Spinal cord (tissue), 10 donors: ENCODE measurements around the gene MAPK6. TPM values are rescaled to one million over a fixed set of nuclear protein-coding genes. Genes with fewer than 3 reads are reported as not detected.

Experiments used
- DNase-seq, 6 donors: peaks; one replicate each; pipeline versions ENCODE4 v3.0.0 to v3.0.0-alpha.2; 2013 to 2015; ENCODE audit warnings: low spot score in 6 of 6, low read depth in 4 of 6
- H3K27ac ChIP-seq: one replicate; pipeline ENCODE4 v1.5.1; 2013; ENCODE audit warnings: low read depth, low read length, control low read depth
- H3K27me3 ChIP-seq: one replicate; pipeline ENCODE4 v1.6.1; 2013; ENCODE audit warnings: low read length; ENCODE audit not compliant: control insufficient read depth, insufficient read depth
- H3K36me3 ChIP-seq: one replicate; pipeline ENCODE4 v1.6.1; 2013; ENCODE audit warnings: low read length; ENCODE audit not compliant: control insufficient read depth, insufficient read depth
- H3K4me1 ChIP-seq: one replicate; pipeline ENCODE4 v1.6.1; 2013; ENCODE audit warnings: low read length; ENCODE audit not compliant: control insufficient read depth, insufficient read depth
- H3K4me3 ChIP-seq: one replicate; pipeline ENCODE4 v1.5.1; 2013; ENCODE audit warnings: low read depth, low read length, control low read depth
- H3K9me3 ChIP-seq: one replicate; pipeline ENCODE4 v1.6.1; 2013; ENCODE audit warnings: low read length; ENCODE audit not compliant: control insufficient read depth, insufficient read depth
- WGBS: methylation state at CpG from one replicate; pipeline ENCODE4 v1.1.5; 2013; ENCODE audit warnings: missing lambda C conversion rate; ENCODE audit not compliant: insufficient coverage; 5-methylcytosine and 5-hydroxymethylcytosine counted together
- polyA plus RNA-seq, 2 donors: library from polyadenylated mRNA; unstranded; fragments of 120-200 nt; gene quantifications; one replicate each; pipeline ENCODE4 v1.2.1, GENCODE V29; 2013; ENCODE audit not compliant: insufficient read length in 2 of 2
- total RNA-seq, 2 donors: library from RNA; depleted of rRNA in 1 of 2; stranded (reverse); fragments of 120-200 nt in 1 of 2; fragments of >200 nt in 1 of 2; gene quantifications; one replicate each; pipeline versions ENCODE4 v1.2.3 to v1.2.4, GENCODE V29; 2013 to 2014
- donor health status: healthy.

MAPK6 gene
- total and polyA plus RNA-seq, 4 donors = 36.5 to 85.9 (median 64.3) TPM

GRCh38 chr15:52008698-52009434, 10.2 kb upstream of the MAPK6 start:
- Histone ChIP-seq H3K4me3 (no peak overlapping the region), H3K36me3 (no peaks in the 10 kb centered on the region), H3K27ac (peak overlapping the region; percentile 15), H3K9me3 (no peaks in the 10 kb centered on the region), H3K27me3 (no peaks in the 10 kb centered on the region), H3K4me1 (peaks cover 4% of the 10 kb centered on the region)
- no peak for DNase-seq
- WGBS = 100% methylated on average over 1 of the region's 2 CpGs

- peak in 1 of 6 donors; percentile 58 for DNase-seq
- H3K27ac ChIP-seq = no peak overlapping the region
- no peaks in the 10 kb centered on the region for H3K27me3 ChIP-seq
- 59% methylated on average over 9 of the region's 14 CpGs for WGBS
- no peak overlapping the region for H3K4me3 ChIP-seq
- no peaks in the 10 kb centered on the region for H3K36me3 ChIP-seq
- no peaks in the 10 kb centered on the region for H3K9me3 ChIP-seq
- peaks cover 4% of the 10 kb centered on the region for H3K4me1 ChIP-seq
These were observed 8.1 kb upstream of the MAPK6 start for GRCh38 chr15:52010633-52011595.

- H3K36me3 ChIP-seq = no peaks in the 10 kb centered on the region
- WGBS = 46% methylated on average over 1 of the region's 3 CpGs
- no peaks in the 10 kb centered on the region for H3K9me3 ChIP-seq
- H3K27ac ChIP-seq = no peak overlapping the region
- DNase-seq = peak in 3 of 6 donors; percentile 59 to 88 (median 73)
- H3K4me3 ChIP-seq = no peak overlapping the region
- peaks cover 4% of the 10 kb centered on the region for H3K4me1 ChIP-seq
- no peaks in the 10 kb centered on the region for H3K27me3 ChIP-seq
These were observed 7.3 kb upstream of the MAPK6 start for GRCh38 chr15:52011711-52012144.

- H3K9me3 ChIP-seq = no peaks in the 10 kb centered on the region
- no peak for DNase-seq
- no peak overlapping the region for H3K27ac ChIP-seq
- H3K4me1 ChIP-seq = peaks cover 4% of the 10 kb centered on the region
- no peak overlapping the region for H3K4me3 ChIP-seq
- WGBS = no CpG with 5 or more reads among the region's 2 CpGs
- no peaks in the 10 kb centered on the region for H3K27me3 ChIP-seq
- H3K36me3 ChIP-seq = no peaks in the 10 kb centered on the region
These were observed 6.8 kb upstream of the MAPK6 start for GRCh38 chr15:52012210-52012609.

- Histone ChIP-seq H3K9me3 (no peaks in the 10 kb centered on the region), H3K4me3 (no peak overlapping the region), H3K27me3 (no peaks in the 10 kb centered on the region), H3K27ac (no peak overlapping the region), H3K4me1 (peaks cover 4% of the 10 kb centered on the region), H3K36me3 (no peaks in the 10 kb centered on the region)
- DNase-seq = no peak
- no CpG with 5 or more reads among the region's 3 CpGs for WGBS
These were observed 5.7 kb upstream of the MAPK6 start for GRCh38 chr15:52013151-52013791.

GRCh38 chr15:52014616-52015015, 4.4 kb upstream of the MAPK6 start:
- H3K4me3 ChIP-seq = no peak overlapping the region

GRCh38 chr15:52016316-52016715, 2.7 kb upstream of the MAPK6 start:
- no CpG with 5 or more reads among the region's 2 CpGs for WGBS

More at GRCh38 chr15:52014616-52015015, 4.4 kb upstream of the MAPK6 start:
- Histone ChIP-seq H3K4me1 (peaks cover 9% of the 10 kb centered on the region), H3K36me3 (no peaks in the 10 kb centered on the region), H3K9me3 (no peaks in the 10 kb centered on the region), H3K27me3 (no peaks in the 10 kb centered on the region), H3K27ac (no peak overlapping the region)
- no peak for DNase-seq
- no CpG with 5 or more reads among the region's 1 CpG for WGBS

GRCh38 chr15:52018244-52018643, 775 bp upstream of the MAPK6 start:
- WGBS = 97% methylated on average over 3 of the region's 7 CpGs
- no peaks in the 10 kb centered on the region for H3K27me3 ChIP-seq
- no peaks in the 10 kb centered on the region for H3K36me3 ChIP-seq
- peaks cover 13% of the 10 kb centered on the region for H3K4me1 ChIP-seq
- H3K4me3 ChIP-seq = no peak overlapping the region
- H3K9me3 ChIP-seq = no peaks in the 10 kb centered on the region
- peak overlapping the region; percentile 97 for H3K27ac ChIP-seq
- DNase-seq = no peak

More at GRCh38 chr15:52016316-52016715, 2.7 kb upstream of the MAPK6 start:
- no peaks in the 10 kb centered on the region for H3K27me3 ChIP-seq
- no peak overlapping the region for H3K27ac ChIP-seq
- no peak overlapping the region for H3K4me3 ChIP-seq
- DNase-seq = no peak
- no peaks in the 10 kb centered on the region for H3K36me3 ChIP-seq
- H3K4me1 ChIP-seq = peaks cover 6% of the 10 kb centered on the region
- no peaks in the 10 kb centered on the region for H3K9me3 ChIP-seq
